ENCODE data around the gene CPE.

- TF ChIP-seq POLR2A (IDR thresholded peaks at IDR 0.05; ENCODE audit: low read depth, low read length) (no peak), SMC3 (IDR thresholded peaks at IDR 0.05; ENCODE audit: low read depth, low read length) (no peak)
Measured at GRCh38 chr4:165380805-165381204, 2.0 kb downstream of the CPE start.
